Activated CD4-positive, alpha-beta T cell treated with anti-CD3 and anti-CD28 coated beads, Interleukin-2, Interleukin-4, amounts not matched to agents 100 ng/mL and 50 ng/mL, durations not matched to agents 16 hours and 8 hours (primary cell): ENCODE data around the gene CTSL.
"Not testable (repeated sequence)": the region's sequence is repeated elsewhere in the genome, so short reads cannot be mapped to it uniquely, and the experiment has no call there.

Experiments used
- DNase-seq: peaks from one replicate; pipeline ENCODE4 v3.0.0-alpha.2; 2020; ENCODE audit warnings: low spot score

Gene CTSL

DNA sequence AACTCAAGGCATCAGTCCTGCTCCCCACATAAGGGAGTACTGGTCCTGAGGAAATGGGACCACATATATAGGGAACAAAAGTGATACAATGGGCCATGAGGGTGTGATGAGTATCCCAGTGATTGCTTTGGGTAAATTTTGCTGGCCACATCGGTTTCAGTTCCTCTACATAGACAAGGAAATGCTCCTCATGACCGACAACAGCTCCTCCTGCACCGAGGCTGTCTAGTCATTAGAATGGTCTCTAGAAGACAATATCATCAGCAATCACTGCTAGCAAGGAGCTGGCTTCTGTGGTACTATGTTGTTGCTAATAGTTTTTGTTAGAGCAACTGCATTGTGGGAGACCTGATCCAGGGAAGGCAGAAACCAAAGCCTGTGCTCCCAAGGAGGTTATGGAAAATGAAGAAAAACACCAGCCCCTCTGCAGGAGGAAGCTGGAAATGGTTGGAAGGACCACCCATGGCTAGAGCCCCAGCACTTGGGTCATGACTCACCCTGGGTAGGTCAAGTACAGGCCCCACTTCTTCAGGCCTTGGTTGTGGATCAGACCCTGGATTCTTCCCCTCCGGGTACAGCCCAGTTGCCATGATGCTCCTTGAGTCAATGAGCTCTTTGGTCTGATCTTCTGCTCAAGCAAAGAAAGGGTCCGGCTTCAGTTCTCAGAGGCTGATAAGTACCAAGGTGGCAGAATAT, 3.4 kb upstream of the CTSL start:
- DNase-seq, result no peak

DNA sequence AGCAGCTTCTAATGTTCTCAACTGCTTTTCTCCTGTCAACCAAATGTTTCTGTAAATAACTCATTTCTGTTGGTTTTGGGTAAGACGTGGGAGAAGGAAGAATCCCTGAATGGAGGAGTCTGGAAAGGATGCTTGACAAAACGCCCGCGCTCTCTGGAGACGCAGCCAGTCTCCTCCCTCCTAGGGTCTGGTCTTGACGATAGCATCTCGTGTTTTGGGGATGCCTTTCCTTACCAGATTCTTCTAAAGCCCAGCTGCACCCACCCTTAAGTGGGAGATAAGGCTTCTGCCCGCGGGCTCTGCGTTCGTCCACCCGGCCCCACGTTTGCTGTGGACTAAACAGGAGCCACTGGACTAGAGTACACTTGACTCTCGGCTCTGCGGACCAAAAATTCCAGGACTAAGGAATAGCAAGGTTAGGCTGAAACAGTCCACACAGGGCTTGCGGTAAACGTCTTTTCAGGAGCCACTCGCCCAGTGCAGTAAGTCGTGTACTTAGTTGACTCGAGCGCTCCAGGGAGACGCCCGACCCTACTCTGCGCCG, 491 bp upstream of the CTSL start:
- DNase-seq, result no peak

GRCh38 chr9:87729246-87729645, 3.3 kb downstream of the CTSL start:
- no peak for DNase-seq

DNA sequence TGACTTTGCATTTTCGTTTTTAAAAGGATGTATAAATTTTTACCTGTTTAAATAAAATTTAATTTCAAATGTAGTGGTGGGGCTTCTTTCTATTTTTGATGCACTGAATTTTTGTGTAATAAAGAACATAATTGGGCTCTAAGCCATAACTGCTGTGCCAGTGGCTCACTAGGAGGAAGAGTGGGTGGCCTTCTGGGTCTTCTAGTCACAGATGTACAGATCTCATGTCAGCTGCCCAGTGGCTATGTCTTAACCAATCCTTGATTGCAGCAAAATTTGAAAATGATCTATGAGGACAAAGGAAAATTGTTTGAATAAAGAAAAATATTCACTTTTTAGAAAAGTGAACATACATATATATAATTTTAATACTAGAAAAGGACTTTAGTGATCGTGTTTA, 5.4 kb downstream of the CTSL start:
- no peak for DNase-seq

GRCh38 chr9:87732344-87732743, 6.4 kb downstream of the CTSL start:
- DNase-seq, result no peak

- no peak for DNase-seq
These were observed 6.8 kb downstream of the CTSL start for GRCh38 chr9:87732756-87733155.

- no peak for DNase-seq
These were observed 7.5 kb downstream of the CTSL start for GRCh38 chr9:87733273-87734052.

DNA sequence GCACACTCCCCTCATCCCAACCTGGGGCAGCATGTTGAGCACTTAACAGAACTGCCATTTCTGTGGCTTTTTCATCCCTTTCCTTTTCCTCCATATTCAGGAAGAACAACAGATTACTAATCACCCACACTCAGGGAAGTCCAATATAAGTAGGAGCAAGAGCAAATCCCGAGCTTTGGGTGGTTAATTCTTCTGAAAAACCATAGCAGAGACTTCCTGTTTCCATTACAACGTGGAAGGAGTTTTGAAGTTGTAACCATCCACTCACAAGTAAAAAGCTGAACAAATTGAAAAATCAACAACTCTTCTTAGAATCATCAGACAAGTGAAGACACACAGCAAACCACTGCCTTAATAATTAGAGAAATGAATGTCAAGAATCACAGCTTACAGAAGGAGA, 8.2 kb downstream of the CTSL start:
- no peak for DNase-seq

DNA sequence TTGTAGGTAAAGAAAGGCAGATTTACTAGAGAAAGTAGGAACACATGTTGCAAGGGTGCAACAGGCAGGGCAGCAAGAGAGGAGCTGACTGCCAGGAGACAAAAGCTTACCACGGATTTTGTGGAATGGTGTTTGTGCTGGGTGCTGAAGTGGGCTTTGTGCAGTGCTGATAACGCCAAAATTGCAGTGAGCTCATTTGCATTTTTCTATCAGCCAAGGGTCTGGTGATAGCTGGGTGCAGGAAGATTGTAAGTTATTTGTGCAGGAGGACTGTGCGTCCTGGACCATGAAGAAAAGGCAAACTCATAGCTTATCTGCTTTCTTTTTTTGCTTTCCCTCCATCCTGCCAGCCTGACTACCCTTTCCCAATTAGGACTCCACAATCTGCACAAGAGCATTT, 13.6 kb downstream of the CTSL start:
- no peak for DNase-seq

DNA sequence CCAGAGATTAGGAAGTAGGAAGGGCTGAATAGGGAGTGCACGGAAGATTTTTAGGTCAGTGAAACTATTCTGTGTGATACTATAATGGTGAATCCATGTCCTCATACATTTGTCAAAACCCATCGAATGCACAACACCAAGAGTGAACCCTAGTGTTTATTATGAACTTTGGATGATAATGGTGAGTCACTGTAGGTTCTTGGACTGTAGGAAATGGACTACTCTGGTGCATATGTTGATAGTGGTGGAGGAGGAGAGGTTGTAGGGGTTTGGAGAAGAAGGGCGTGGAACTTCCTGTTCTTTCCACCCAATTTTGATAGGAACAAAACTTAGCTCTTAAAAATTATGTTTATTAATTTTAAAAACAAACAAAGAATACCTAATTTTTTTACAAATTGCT, 14.3 kb downstream of the CTSL start:
- DNase-seq, result no peak

DNA sequence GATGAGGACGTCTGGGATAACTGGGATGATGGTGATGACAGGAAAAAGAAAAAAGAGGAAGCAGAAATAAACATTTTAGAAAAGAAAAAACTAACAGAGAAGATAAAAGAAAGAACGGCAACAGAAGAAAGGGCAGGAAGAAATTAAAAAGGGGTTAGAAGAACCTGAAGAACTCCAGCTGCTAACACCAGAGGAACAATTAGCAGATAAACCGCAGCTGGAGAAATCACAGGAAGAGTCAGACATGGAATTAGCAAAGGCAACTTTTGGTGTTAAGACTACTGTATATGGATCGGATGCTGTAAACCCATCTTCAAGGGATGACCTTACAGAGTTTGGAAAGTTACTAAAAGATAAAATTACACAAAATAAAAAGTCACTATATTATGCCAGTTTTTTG, 15.4 kb downstream of the CTSL start:
- DNase-seq, result no peak

DNA sequence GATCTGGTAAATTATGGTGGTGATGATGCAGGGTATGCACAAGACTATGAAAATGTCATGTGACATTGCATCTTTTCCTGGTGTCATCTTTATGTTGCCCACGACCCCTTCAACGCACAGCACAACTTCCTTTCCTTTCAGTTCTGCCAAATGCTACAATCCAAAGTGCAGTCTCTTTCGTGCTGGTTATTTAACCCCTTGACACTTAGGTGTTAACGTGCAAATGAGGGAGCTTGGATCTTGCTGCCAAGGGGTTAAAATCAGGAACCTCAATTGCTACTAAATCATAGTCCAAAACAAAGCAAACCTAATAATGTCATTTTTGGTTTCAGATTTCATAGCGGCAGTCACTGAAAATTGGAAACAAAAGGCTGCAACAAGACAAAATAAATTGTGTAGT, 16.0 kb downstream of the CTSL start:
- DNase-seq, result no peak

DNA sequence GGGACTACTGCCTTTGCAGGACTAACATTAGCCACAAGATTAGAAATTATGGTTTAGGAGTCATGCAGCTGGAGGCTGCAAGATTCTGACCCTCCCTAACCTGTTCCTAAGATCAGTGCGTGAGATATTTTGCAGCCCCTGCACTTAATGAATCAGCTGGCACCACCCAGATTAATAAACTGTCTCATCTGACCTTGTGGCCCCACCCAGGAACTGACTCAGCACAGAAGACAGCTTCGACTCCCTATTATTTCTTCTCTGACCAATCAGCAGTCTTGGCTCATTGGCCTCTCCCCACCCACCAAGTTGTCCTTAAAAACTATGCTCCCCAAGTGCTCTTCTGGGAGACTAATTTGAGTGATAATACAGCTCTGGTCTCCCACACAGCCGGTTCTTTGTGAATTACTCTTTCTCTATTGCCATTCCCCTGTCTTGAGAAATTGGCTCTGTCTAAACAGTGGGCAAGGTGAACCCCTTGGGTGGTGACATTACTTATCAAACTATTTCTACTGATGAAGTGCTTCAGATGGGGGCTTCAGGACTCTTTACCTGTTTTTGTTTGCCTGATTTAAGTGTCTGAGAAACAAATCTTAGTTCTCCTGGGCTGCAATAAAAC, 17.0 kb downstream of the CTSL start:
- DNase-seq, result no peak

GRCh38 chr9:87744247-87744646, 18.3 kb downstream of the CTSL start:
- not testable (repeated sequence) for DNase-seq

GRCh38 chr9:87746186-87746585, 20.3 kb downstream of the CTSL start:
- no peak for DNase-seq

DNA sequence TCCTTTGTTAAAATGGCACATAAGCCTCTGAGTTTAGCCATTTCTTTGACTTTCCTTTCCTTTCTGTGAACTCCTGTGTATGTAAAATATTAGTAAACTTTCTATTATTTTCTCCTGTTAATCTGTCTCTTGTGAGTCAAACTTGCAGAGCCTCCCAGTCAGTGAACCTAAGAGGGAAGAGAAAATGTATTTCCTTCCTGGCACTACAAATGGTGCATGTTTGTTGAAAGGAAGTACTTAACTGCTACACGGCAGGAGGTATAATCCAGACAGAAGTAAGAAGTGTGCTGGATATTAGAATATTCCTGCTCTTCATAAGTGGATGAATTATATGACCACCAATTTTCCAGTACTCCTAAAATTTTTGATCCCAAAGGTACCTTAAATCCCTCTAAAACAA, 23.0 kb downstream of the CTSL start:
- DNase-seq, result no peak

GRCh38 chr9:87749335-87750035, 23.6 kb downstream of the CTSL start:
- no peak for DNase-seq

GRCh38 chr9:87750726-87751125, 24.8 kb downstream of the CTSL start:
- DNase-seq, result no peak

- no peak for DNase-seq
These were observed 25.5 kb downstream of the CTSL start for GRCh38 chr9:87751423-87751822.

DNA sequence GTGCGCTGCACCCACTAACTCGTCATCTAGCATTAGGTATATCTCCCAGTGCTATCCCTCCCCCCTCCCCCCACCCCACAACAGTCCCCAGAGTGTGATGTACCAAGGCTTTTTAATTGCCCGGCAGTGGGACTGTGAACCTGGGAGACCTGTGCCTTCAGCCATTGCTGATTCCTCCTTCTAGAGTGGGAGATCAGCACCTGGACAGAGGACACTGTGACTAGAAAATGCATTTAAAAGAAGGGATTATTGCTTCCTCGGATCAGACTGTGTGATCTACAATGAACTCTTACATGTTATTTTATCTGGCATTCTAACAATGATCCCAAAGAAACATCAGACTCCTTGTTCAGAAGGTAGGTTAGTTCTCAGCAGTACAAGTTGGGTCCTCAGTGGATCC, 25.9 kb downstream of the CTSL start:
- no peak for DNase-seq

DNA sequence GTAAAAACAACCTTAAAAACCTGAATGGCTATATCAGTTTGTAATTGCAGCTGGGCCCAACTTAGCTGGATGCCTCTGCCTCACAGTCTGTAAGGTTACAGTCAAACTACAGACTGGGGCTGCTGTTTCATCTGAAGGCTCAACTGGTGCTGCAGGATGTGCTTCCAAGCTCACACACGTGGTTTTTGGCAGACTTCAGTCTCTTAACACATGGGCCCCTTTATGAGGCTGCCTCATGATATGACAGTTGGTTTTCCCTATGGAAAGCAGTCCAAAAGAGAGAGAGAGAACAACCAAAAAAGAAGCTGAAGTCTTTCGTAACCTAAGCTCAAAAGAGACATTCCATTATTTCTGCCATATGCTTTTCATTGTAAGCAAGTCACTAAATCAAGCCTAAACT, 27.4 kb downstream of the CTSL start:
- DNase-seq, result no peak

GRCh38 chr9:87758330-87758729, 32.4 kb downstream of the CTSL start:
- DNase-seq, result not testable (repeated sequence)
